HCT116 (cell line): ENCODE measurements around the gene ZP1.

Source experiments
- CTCF ChIP-seq, 3 experiments: fragments of 200-600 bp in 1 of 3; sonication (generic) in 1 of 3; IDR thresholded peaks in 2 of 3; conservative IDR thresholded peaks in 1 of 3; 2 replicates each; pipeline ENCODE4 v1.5.1; 2012 to 2017; ENCODE audit warnings: low read depth in 2 of 3, low read length in 2 of 3, antibody characterized with exemption in 1 of 3, borderline replicate concordance in 1 of 3, control low read depth in 1 of 3, mild to moderate bottlenecking in 1 of 3, mixed read lengths in 1 of 3, mixed run types in 1 of 3, moderate library complexity in 1 of 3; ENCODE audit not compliant: insufficient read depth in 1 of 3
- EZH2 ChIP-seq: fragments of 200-600 bp; sonication (generic); IDR thresholded peaks from 2 replicates; pipeline ENCODE4 v1.6.1; 2017; ENCODE audit warnings: antibody characterized with exemption, mixed run types
- EZH2phosphoT487 ChIP-seq: fragments of 200-600 bp; IDR thresholded peaks from 2 replicates; pipeline ENCODE4 v1.6.1; 2018; ENCODE audit warnings: antibody characterized with exemption, borderline replicate concordance
- POLR2A ChIP-seq: IDR thresholded peaks from 2 replicates; pipeline ENCODE4 v1.7.0; 2011; ENCODE audit warnings: borderline replicate concordance; ENCODE audit not compliant: insufficient read depth, insufficient read length; ENCODE audit errors: extremely low read depth
- POLR2AphosphoS5 ChIP-seq: IDR thresholded peaks from 2 replicates; pipeline ENCODE4 v1.6.1; 2011; ENCODE audit warnings: mild to moderate bottlenecking, low read depth, low read length, moderate library complexity
- RAD21 ChIP-seq: IDR thresholded peaks from 2 replicates; pipeline ENCODE4 v1.6.1; 2012; ENCODE audit warnings: low read depth, mild to moderate bottlenecking
- SP1 ChIP-seq: IDR thresholded peaks from 2 replicates; pipeline ENCODE4 v1.6.1; 2012; ENCODE audit warnings: low read depth
- YY1 ChIP-seq: IDR thresholded peaks from 2 replicates; pipeline ENCODE4 v1.6.1; 2011; ENCODE audit warnings: low read length, low read depth, moderate library complexity, mild to moderate bottlenecking; ENCODE audit not compliant: insufficient replicate concordance; ENCODE audit errors: extremely low read depth
- ZBTB33 ChIP-seq: IDR thresholded peaks from 2 replicates; pipeline ENCODE4 v1.6.1; 2011; ENCODE audit warnings: mild to moderate bottlenecking, low read length, moderate library complexity; ENCODE audit not compliant: insufficient replicate concordance; ENCODE audit errors: extremely low read depth
- ZFX ChIP-seq: fragments of 450-650 bp; IDR thresholded peaks from 2 replicates; pipeline ENCODE4 v1.6.1; 2017
- ZNF274 ChIP-seq: fragments of 200-500 bp; sonication (Bioruptor generic); IDR thresholded peaks from 2 replicates; pipeline ENCODE4 v1.6.1; 2014; ENCODE audit warnings: mild to moderate bottlenecking, low read depth, low read length, inconsistent platforms

- TF ChIP-seq CTCF (IDR thresholded peaks at IDR 0.05 in 2 of 3, conservative IDR thresholded peaks at IDR 0.05 in 1 of 3; ENCODE audit: borderline replicate concordance in 1 of 3, insufficient read depth in 1 of 3, low read depth in 2 of 3, low read length in 2 of 3) (no peak), EZH2 (no peak), RAD21 (no peak), ZBTB33 (no peak), POLR2A (no peak), EZH2phosphoT487 (no peak), POLR2AphosphoS5 (no peak), ZFX (no peak), SP1 (no peak), YY1 (no peak), ZNF274 (no peak)
These were observed 1.5 kb downstream of the ZP1 start for GRCh38 chr11:60868682-60869450.
